Stimulated activated CD4-positive, alpha-beta T cell treated with anti-CD3 and anti-CD28 coated beads, Interleukin-1b, Interleukin-23, amount 100 ng/mL, for 24 hours (primary cell): ENCODE measurements around the gene MEGF6.
"Not testable (repeated sequence)": the region's sequence is repeated elsewhere in the genome, so short reads cannot be mapped to it uniquely, and the experiment has no call there.

Source experiments
- DNase-seq, 4 experiments: peaks; one replicate each; pipeline ENCODE4 v3.0.0-alpha.2; 2020; ENCODE audit warnings: low read depth in 4 of 4, low spot score in 1 of 4

The MEGF6 gene

GRCh38 chr1:3596663-3597598, 14.4 kb downstream of the MEGF6 start:
- no peak for DNase-seq

GRCh38 chr1:3595949-3596348, 15.4 kb downstream of the MEGF6 start:
- DNase-seq: no peak

- no peak for DNase-seq
These were observed 16.5 kb downstream of the MEGF6 start for GRCh38 chr1:3594706-3595377.

- DNase-seq: no peak
These were observed 17.6 kb downstream of the MEGF6 start for GRCh38 chr1:3593745-3594144.

GRCh38 chr1:3593334-3593733, 18.0 kb downstream of the MEGF6 start:
- DNase-seq: no peak

GRCh38 chr1:3590951-3591865, 20.1 kb downstream of the MEGF6 start:
- DNase-seq: no peak

- no peak for DNase-seq
These were observed 21.1 kb downstream of the MEGF6 start for GRCh38 chr1:3590139-3590763.

GRCh38 chr1:3588395-3588794, 22.9 kb downstream of the MEGF6 start:
- DNase-seq: no peak

- no peak for DNase-seq
These were observed 24.1 kb downstream of the MEGF6 start for GRCh38 chr1:3586986-3587759.

GRCh38 chr1:3585940-3586568, 25.3 kb downstream of the MEGF6 start:
- DNase-seq: no peak

- not testable (repeated sequence) for DNase-seq
These were observed 25.9 kb downstream of the MEGF6 start for GRCh38 chr1:3585353-3585868.

- no peak for DNase-seq
These were observed 26.4 kb downstream of the MEGF6 start for GRCh38 chr1:3584915-3585314.

- not testable (repeated sequence) for DNase-seq
These were observed 27.6 kb downstream of the MEGF6 start for GRCh38 chr1:3583751-3584150.

- DNase-seq: no peak
These were observed 29.8 kb downstream of the MEGF6 start for GRCh38 chr1:3581296-3582036.

GRCh38 chr1:3580231-3580630, 31.1 kb downstream of the MEGF6 start:
- DNase-seq: no peak

- DNase-seq: no peak
These were observed 31.7 kb downstream of the MEGF6 start for GRCh38 chr1:3579626-3580025.

GRCh38 chr1:3578906-3579305, 32.4 kb downstream of the MEGF6 start:
- no peak for DNase-seq

- DNase-seq: no peak
These were observed 32.9 kb downstream of the MEGF6 start for GRCh38 chr1:3578433-3578805.
